Measurements from ENCODE around the gene ADAMTS7. TPM values are rescaled to one million over a fixed set of nuclear protein-coding genes. Genes with fewer than 3 reads are reported as not detected.
A peak's percentile ranks its signal among the peaks of the same experiment; 100 is the strongest.
"Not testable (repeated sequence)": the region's sequence is repeated elsewhere in the genome, so short reads cannot be mapped to it uniquely, and the experiment has no call there.

Gene ADAMTS7
- total and polyA plus RNA-seq, 9 donors, result 4.9 to 34.8 (median 24.6) TPM

- H3K27me3 ChIP-seq (ENCODE audit: control insufficient read depth, insufficient read depth, low read length), result peaks cover 3% of the 10 kb centered on the region
- no peaks in the 10 kb centered on the region for H3K9me3 ChIP-seq (replicated peaks; ENCODE audit: control insufficient read depth, low read depth, low read length)
- no peak overlapping the region for H3K27ac ChIP-seq (ENCODE audit: low read length)
- no peaks in the 10 kb centered on the region for H3K36me3 ChIP-seq (ENCODE audit: control insufficient read depth, insufficient read depth, low read length)
- H3K4me1 ChIP-seq (ENCODE audit: control insufficient read depth, insufficient read depth, low read length), result no peaks in the 10 kb centered on the region
- 58% methylated on average over 19 of the region's 23 CpGs for WGBS (ENCODE audit: insufficient coverage)
- no peak overlapping the region for H3K4me3 ChIP-seq (ENCODE audit: low read length)
- no peak for DNase-seq
Observed at GRCh38 chr15:78739996-78740903, 71.0 kb downstream of the ADAMTS7 start.

DNA sequence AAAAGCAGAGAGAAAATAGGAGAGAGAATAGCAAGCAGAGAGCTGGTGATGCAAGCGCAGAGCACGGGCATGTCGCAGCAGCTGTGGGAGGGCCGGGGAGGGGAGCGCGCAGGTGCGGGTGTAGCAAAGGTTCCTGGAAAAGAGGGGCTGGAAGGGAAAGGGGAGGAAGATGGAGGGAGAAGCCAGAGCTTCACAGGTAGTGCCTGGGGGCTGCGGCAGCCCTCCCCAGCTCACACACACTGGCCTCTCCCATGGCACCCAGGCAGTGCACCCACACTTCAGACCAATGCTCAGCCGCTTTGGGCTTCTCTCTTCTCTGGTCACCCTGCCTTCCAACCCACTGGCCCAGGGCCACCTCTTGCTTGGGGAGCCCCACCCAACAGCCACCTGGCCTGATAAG lies 72.1 kb downstream of the ADAMTS7 start:
- peaks cover 5% of the 10 kb centered on the region for H3K4me1 ChIP-seq (ENCODE audit: control insufficient read depth, insufficient read depth, low read length)
- H3K27me3 ChIP-seq (ENCODE audit: control insufficient read depth, insufficient read depth, low read length), result peaks cover 3% of the 10 kb centered on the region
- no peak overlapping the region for H3K27ac ChIP-seq (ENCODE audit: low read length)
- no peak overlapping the region for H3K4me3 ChIP-seq (ENCODE audit: low read length)
- H3K9me3 ChIP-seq (replicated peaks; ENCODE audit: control insufficient read depth, low read depth, low read length), result no peaks in the 10 kb centered on the region
- DNase-seq, result no peak
- H3K36me3 ChIP-seq (ENCODE audit: control insufficient read depth, insufficient read depth, low read length), result no peaks in the 10 kb centered on the region
- 95% methylated on average over 5 of the region's 9 CpGs for WGBS (ENCODE audit: insufficient coverage)

GRCh38 chr15:78737931-78738558 lies 73.2 kb downstream of the ADAMTS7 start:
- H3K27ac ChIP-seq (ENCODE audit: low read length); H3K36me3 ChIP-seq (ENCODE audit: control insufficient read depth, insufficient read depth, low read length); H3K9me3 ChIP-seq (replicated peaks; ENCODE audit: control insufficient read depth, low read depth, low read length); DNase-seq; H3K4me1 ChIP-seq (ENCODE audit: control insufficient read depth, insufficient read depth, low read length); H3K27me3 ChIP-seq (ENCODE audit: control insufficient read depth, insufficient read depth, low read length); H3K4me3 ChIP-seq (ENCODE audit: low read length): not testable (repeated sequence)
- 69% methylated on average over 6 of the region's 11 CpGs for WGBS (ENCODE audit: insufficient coverage)

DNA sequence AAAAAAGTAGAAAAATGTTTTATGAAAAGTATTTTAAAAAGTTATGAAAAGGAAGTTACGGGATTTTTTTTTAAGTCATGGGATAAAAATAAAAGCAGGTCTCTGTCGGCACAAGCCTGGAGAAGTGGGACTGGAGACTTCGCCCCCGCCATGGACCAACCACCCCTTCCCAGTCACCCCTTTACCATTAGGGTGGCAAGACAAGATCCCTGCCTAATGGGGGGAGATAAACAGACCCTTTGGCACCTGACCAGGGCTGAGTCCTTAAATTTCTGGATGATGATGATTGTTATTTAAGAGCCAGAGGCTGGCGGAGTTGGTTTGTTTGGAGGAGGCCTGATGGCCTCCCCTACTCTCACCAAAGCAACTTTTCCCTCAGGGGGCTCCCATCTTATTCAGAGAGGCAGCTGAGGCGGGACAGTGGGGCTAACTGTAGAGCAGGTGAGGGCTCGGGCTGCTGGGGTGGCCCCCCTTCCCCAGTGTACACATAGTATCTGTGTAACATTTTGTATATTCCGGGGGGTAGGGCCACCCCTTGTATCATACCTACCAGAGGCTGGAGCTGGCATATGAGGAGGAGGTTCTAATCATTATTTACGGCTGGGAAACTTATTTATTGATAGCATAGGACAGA lies 74.0 kb downstream of the ADAMTS7 start:
- H3K27ac ChIP-seq (ENCODE audit: low read length), result no peak overlapping the region
- H3K4me1 ChIP-seq (ENCODE audit: control insufficient read depth, insufficient read depth, low read length), result peaks cover 5% of the 10 kb centered on the region

GRCh38 chr15:78736286-78736685 lies 75.0 kb downstream of the ADAMTS7 start:
- not testable (repeated sequence) for H3K4me3 ChIP-seq (ENCODE audit: low read length); H3K4me1 ChIP-seq (ENCODE audit: control insufficient read depth, insufficient read depth, low read length); H3K27me3 ChIP-seq (ENCODE audit: control insufficient read depth, insufficient read depth, low read length); H3K36me3 ChIP-seq (ENCODE audit: control insufficient read depth, insufficient read depth, low read length); H3K9me3 ChIP-seq (replicated peaks; ENCODE audit: control insufficient read depth, low read depth, low read length); DNase-seq; H3K27ac ChIP-seq (ENCODE audit: low read length)
- no CpG with 5 or more reads among the region's 4 CpGs for WGBS (ENCODE audit: insufficient coverage)

More for the DNA sequence above, 74.0 kb downstream of the ADAMTS7 start:
- H3K36me3 ChIP-seq (ENCODE audit: control insufficient read depth, insufficient read depth, low read length), result no peaks in the 10 kb centered on the region
- H3K4me3 ChIP-seq (ENCODE audit: low read length), result no peak overlapping the region
- DNase-seq, result no peak
- no CpG with 5 or more reads among the region's 9 CpGs for WGBS (ENCODE audit: insufficient coverage)
- H3K27me3 ChIP-seq (ENCODE audit: control insufficient read depth, insufficient read depth, low read length), result peaks cover 5% of the 10 kb centered on the region
- H3K9me3 ChIP-seq (replicated peaks; ENCODE audit: control insufficient read depth, low read depth, low read length), result no peaks in the 10 kb centered on the region

GRCh38 chr15:78734451-78735064 lies 76.7 kb downstream of the ADAMTS7 start:
- no peaks in the 10 kb centered on the region for H3K9me3 ChIP-seq (replicated peaks; ENCODE audit: control insufficient read depth, low read depth, low read length)
- 46% methylated on average over 7 of the region's 8 CpGs for WGBS (ENCODE audit: insufficient coverage)

GRCh38 chr15:78732634-78733033 lies 78.6 kb downstream of the ADAMTS7 start:
- H3K27me3 ChIP-seq (ENCODE audit: control insufficient read depth, insufficient read depth, low read length), result peaks cover 7% of the 10 kb centered on the region
- H3K9me3 ChIP-seq (replicated peaks; ENCODE audit: control insufficient read depth, low read depth, low read length), result no peaks in the 10 kb centered on the region
- H3K36me3 ChIP-seq (ENCODE audit: control insufficient read depth, insufficient read depth, low read length), result no peaks in the 10 kb centered on the region
- peaks cover 5% of the 10 kb centered on the region for H3K4me1 ChIP-seq (ENCODE audit: control insufficient read depth, insufficient read depth, low read length)
- no peak overlapping the region for H3K27ac ChIP-seq (ENCODE audit: low read length)
- H3K4me3 ChIP-seq (ENCODE audit: low read length), result no peak overlapping the region
- no peak for DNase-seq
- WGBS (ENCODE audit: insufficient coverage), result 11% methylated on average over 1 of the region's 2 CpGs

More at GRCh38 chr15:78734451-78735064, 76.7 kb downstream of the ADAMTS7 start:
- Histone ChIP-seq H3K4me1 (ENCODE audit: control insufficient read depth, insufficient read depth, low read length) (peaks cover 5% of the 10 kb centered on the region), H3K4me3 (ENCODE audit: low read length) (no peak overlapping the region), H3K27ac (ENCODE audit: low read length) (no peak overlapping the region), H3K36me3 (ENCODE audit: control insufficient read depth, insufficient read depth, low read length) (no peaks in the 10 kb centered on the region), H3K27me3 (ENCODE audit: control insufficient read depth, insufficient read depth, low read length) (peaks cover 7% of the 10 kb centered on the region)
- DNase-seq, result peak; percentile 31

- Histone ChIP-seq H3K9me3 (replicated peaks; ENCODE audit: control insufficient read depth, low read depth, low read length) (no peaks in the 10 kb centered on the region), H3K4me3 (ENCODE audit: low read length) (no peak overlapping the region), H3K27me3 (ENCODE audit: control insufficient read depth, insufficient read depth, low read length) (peaks cover 7% of the 10 kb centered on the region), H3K36me3 (ENCODE audit: control insufficient read depth, insufficient read depth, low read length) (no peaks in the 10 kb centered on the region), H3K27ac (ENCODE audit: low read length) (no peak overlapping the region), H3K4me1 (ENCODE audit: control insufficient read depth, insufficient read depth, low read length) (peaks cover 5% of the 10 kb centered on the region)
- no peak for DNase-seq
- 100% methylated on average over 1 of the region's 6 CpGs for WGBS (ENCODE audit: insufficient coverage)
Observed at GRCh38 chr15:78730955-78731354, 80.3 kb downstream of the ADAMTS7 start.

- not testable (repeated sequence) for H3K27me3 ChIP-seq (ENCODE audit: control insufficient read depth, insufficient read depth, low read length); H3K4me1 ChIP-seq (ENCODE audit: control insufficient read depth, insufficient read depth, low read length); H3K27ac ChIP-seq (ENCODE audit: low read length); H3K9me3 ChIP-seq (replicated peaks; ENCODE audit: control insufficient read depth, low read depth, low read length); DNase-seq; H3K36me3 ChIP-seq (ENCODE audit: control insufficient read depth, insufficient read depth, low read length); H3K4me3 ChIP-seq (ENCODE audit: low read length)
- WGBS (ENCODE audit: insufficient coverage), result no CpG with 5 or more reads among the region's 1 CpG
Observed at GRCh38 chr15:78728427-78728826, 82.8 kb downstream of the ADAMTS7 start.

DNA sequence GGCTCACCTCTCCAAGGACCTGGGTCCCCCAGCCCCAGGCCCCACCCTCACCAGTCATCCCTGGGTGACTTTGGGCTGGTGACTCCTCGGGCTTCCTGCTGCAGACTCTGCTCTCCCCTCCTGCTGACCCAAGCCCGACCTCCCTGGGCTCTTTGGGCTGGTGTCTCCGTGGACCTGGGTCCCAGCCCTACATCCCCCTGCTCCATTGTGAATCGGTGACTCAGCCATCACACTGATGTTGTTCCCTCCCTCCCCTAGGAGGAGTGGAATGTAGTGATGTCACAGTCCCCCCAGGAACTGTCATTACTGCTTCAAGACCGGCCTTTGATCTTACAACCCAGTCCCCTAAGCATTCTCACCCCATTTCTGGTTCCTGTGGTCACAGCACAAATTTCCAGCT lies 83.7 kb downstream of the ADAMTS7 start:
- H3K36me3 ChIP-seq (ENCODE audit: control insufficient read depth, insufficient read depth, low read length), result no peaks in the 10 kb centered on the region
- WGBS (ENCODE audit: insufficient coverage), result 80% methylated on average over 1 of the region's 5 CpGs
- peaks cover 2% of the 10 kb centered on the region for H3K27me3 ChIP-seq (ENCODE audit: control insufficient read depth, insufficient read depth, low read length)
- no peaks in the 10 kb centered on the region for H3K9me3 ChIP-seq (replicated peaks; ENCODE audit: control insufficient read depth, low read depth, low read length)
- H3K27ac ChIP-seq (ENCODE audit: low read length), result no peak overlapping the region
- no peaks in the 10 kb centered on the region for H3K4me1 ChIP-seq (ENCODE audit: control insufficient read depth, insufficient read depth, low read length)
- no peak overlapping the region for H3K4me3 ChIP-seq (ENCODE audit: low read length)
- DNase-seq, result no peak

Data from muscle of leg (tissue), 11 donors.